Left lung (tissue), 10 donors: ENCODE data around the gene GAL. TPM values are rescaled to one million over a fixed set of nuclear protein-coding genes. Genes with fewer than 3 reads are reported as not detected.

ENCODE experiments used
- ATAC-seq: fragments of 200-7000 bp; cut with Tn5 transposase; one replicate; pipeline ENCODE4 v1.9.1; 2020; ENCODE audit warnings: moderate library complexity
- DNase-seq, 4 donors: peaks; one replicate each; pipeline ENCODE4 v3.0.0-alpha.2; 2013 to 2020
- H3K27ac ChIP-seq, 2 donors: fragments of 200-600 bp; sonication (generic) in 1 of 2; one replicate each; pipeline versions ENCODE4 v1.5.0 to v1.8.0; 2020 to 2021
- H3K27me3 ChIP-seq, 2 donors: fragments of 200-600 bp; sonication (generic) in 1 of 2; one replicate each; pipeline versions ENCODE4 v1.5.0 to v1.8.0; 2020 to 2021
- H3K36me3 ChIP-seq, 2 donors: fragments of 200-600 bp; sonication (generic) in 1 of 2; one replicate each; pipeline versions ENCODE4 v1.5.0 to v1.8.0; 2020 to 2021
- H3K4me1 ChIP-seq, 2 donors: fragments of 200-600 bp; one replicate each; pipeline ENCODE4 v1.8.0; 2021
- H3K4me3 ChIP-seq, 2 donors: fragments of 200-600 bp; sonication (generic) in 1 of 2; one replicate each; pipeline versions ENCODE4 v1.5.0 to v1.8.0; 2020 to 2021; ENCODE audit warnings: mild to moderate bottlenecking in 1 of 2
- H3K9me3 ChIP-seq, 2 donors: fragments of 200-600 bp; sonication (generic) in 1 of 2; one replicate each; pipeline versions ENCODE4 v1.5.0 to v1.8.0; 2020 to 2021
- intact Hi-C, 2 donors: fragments of 100-400 bp; cut with DNase I; formaldehyde crosslinking; loops; one replicate each; pipeline versions ENCODE4 v1.11.2 to v1.14.2; 2022
- polyA plus RNA-seq, 6 donors: library from polyadenylated mRNA; unstranded; fragments of 120-200 nt; gene quantifications; one replicate each; pipeline ENCODE4 v1.2.1, GENCODE V29; 2013; ENCODE audit not compliant: insufficient read length in 6 of 6
- total RNA-seq, 2 donors: library from RNA; stranded (reverse); fragmentation: NEBNext Ultra II Directional; extraction: Animal tissue kit (Norgen Biotek cat#: 25700); gene quantifications; one replicate each; pipeline ENCODE4 v1.2.1, GENCODE V29; 2021
- TF ChIP-seq, protein P1 (sequence below), 2 donors: fragments of 200-600 bp; sonication (generic) in 1 of 2; IDR thresholded peaks; one replicate each; pipeline versions ENCODE4 v1.5.0 to v1.8.0; 2021; ENCODE audit warnings: antibody characterized with exemption in 2 of 2
- donor health status: DM: no; HTN: yes; CAD: no.
- donor health status: DM: no; HTN: no; CAD: no.

GAL gene
- total and polyA plus RNA-seq, 8 donors: 0.15 to 1.4 TPM; not detected in 6

DNA sequence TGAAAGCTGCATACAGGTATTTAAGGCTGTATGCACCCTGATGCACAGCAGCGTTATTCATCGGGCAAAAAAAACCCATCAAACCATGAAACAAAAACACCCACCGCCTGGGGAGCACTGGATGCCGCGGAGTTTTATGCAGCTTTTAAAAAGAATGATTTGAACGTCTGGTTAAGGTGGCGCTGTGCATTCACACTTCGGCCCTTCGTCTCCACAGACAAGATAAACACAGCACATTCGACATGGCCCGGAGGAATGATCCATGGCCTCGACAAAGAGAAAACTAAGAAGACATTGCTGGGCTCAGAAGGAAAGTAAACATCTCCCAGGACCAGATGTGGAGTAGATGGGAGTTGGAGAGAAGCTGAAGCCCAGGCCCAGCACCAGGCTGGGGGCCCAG is 40.8 kb upstream of the GAL start:
- no peak overlapping the region for H3K27ac ChIP-seq
- TF ChIP-seq, protein P1, sequence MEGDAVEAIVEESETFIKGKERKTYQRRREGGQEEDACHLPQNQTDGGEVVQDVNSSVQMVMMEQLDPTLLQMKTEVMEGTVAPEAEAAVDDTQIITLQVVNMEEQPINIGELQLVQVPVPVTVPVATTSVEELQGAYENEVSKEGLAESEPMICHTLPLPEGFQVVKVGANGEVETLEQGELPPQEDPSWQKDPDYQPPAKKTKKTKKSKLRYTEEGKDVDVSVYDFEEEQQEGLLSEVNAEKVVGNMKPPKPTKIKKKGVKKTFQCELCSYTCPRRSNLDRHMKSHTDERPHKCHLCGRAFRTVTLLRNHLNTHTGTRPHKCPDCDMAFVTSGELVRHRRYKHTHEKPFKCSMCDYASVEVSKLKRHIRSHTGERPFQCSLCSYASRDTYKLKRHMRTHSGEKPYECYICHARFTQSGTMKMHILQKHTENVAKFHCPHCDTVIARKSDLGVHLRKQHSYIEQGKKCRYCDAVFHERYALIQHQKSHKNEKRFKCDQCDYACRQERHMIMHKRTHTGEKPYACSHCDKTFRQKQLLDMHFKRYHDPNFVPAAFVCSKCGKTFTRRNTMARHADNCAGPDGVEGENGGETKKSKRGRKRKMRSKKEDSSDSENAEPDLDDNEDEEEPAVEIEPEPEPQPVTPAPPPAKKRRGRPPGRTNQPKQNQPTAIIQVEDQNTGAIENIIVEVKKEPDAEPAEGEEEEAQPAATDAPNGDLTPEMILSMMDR (IDR thresholded peaks at IDR 0.05): no peak
- no peaks in the 10 kb centered on the region for H3K4me1 ChIP-seq
- no peaks in the 10 kb centered on the region for H3K36me3 ChIP-seq
- DNase-seq: peak in 1 of 4 donors; percentile 18
- intact Hi-C loops: no loop called here
- H3K4me3 ChIP-seq: no peak overlapping the region
- ATAC-seq: no peak
- H3K9me3 ChIP-seq: peaks cover 0 to 22% of the 10 kb centered on the region in 2 donors
- H3K27me3 ChIP-seq: peaks cover 0 to 15% of the 10 kb centered on the region in 2 donors

DNA sequence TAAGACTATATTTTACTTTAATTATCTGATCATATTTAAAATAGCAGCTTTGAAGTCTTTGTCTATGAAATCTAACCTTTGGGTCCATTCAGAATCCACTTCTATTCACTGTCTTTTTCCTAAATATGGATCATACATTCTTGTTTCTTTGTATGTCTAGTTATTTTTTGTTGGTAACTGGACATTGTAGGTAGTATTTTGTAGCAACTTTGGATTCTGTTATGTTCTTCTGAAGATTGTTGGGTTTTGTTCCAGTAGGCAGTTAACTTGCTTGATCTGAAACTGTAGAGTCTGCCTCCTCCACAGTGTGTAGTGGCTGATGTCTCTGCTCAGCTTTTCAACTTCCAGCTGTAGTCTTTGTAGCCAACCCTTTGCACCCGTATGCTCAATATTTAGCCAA is 37.5 kb upstream of the GAL start:
- intact Hi-C loops: no loop called here
- no peaks in the 10 kb centered on the region for H3K36me3 ChIP-seq
- ATAC-seq: no peak
- H3K4me3 ChIP-seq: no peak overlapping the region
- peaks cover 0 to 22% of the 10 kb centered on the region in 2 donors for H3K9me3 ChIP-seq
- no peaks in the 10 kb centered on the region for H3K4me1 ChIP-seq
- TF ChIP-seq, protein P1 (IDR thresholded peaks at IDR 0.05): no peak
- no peak overlapping the region for H3K27ac ChIP-seq
- no peak for DNase-seq
- peaks cover 0 to 37% of the 10 kb centered on the region in 2 donors for H3K27me3 ChIP-seq

DNA sequence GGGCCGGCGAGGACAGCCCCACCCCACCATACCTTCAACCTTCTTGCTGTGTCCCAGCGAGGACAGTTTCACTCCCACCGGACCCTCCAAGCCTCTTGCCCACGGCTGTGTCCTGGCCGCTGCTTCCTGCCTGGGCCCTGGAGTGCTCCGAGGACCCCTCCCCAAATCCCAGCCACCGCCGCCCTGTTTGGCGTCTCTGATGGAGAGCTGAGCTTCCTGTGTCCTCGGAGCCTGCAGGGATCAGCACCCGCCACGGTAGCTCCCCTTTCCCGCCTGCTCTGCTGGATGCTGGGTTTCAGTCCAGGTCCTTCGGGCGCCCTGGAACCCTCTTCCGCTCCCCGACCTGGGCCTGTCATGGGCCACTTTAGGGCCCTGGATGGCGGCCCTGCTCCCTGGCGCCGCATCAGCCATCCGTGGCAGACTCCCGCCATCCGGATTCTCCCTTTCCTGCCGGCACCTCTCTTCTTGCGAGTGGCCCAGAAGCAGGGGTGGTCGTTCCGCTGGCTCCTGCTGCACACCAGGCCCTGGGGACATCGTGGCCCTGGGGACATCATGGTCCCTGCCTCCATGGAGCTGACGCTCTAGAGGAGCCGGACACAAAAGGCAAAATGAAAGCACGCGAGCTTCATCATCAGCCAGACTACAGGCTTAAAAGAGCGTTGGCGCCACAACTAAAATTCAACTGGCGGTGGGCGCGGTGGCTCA is 34.3 kb upstream of the GAL start:
- DNase-seq (peak in 1 of 4 donors; percentile 69), ATAC-seq (no peak)
- Histone ChIP-seq H3K27ac (no peak overlapping the region), H3K4me1 (no peaks in the 10 kb centered on the region), H3K27me3 (peaks cover 0 to 59% of the 10 kb centered on the region in 2 donors), H3K4me3 (no peak overlapping the region), H3K9me3 (peaks cover 0 to 19% of the 10 kb centered on the region in 2 donors), H3K36me3 (no peaks in the 10 kb centered on the region)
- intact Hi-C loops: no loop called here
- TF ChIP-seq, protein P1 (IDR thresholded peaks at IDR 0.05): no peak

DNA sequence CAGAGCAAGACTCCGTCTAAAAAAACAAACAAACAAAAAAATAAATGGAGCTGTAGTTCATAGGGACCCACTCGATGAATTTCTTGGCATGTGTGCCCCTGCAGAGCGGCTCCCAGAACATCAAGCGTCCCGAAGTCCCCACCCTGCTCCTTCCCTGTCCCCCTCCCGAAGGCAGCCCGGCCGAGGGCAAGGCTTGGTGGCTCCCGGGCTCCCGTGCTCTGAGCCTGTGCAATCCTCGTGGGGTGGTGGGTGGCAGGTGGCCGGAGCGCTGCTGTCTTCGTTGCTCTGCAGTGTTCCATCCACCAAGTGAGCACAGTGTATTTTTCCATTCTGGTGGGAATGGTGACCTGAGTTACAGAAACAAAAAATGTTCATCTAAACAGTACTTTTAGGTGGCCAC is 33.5 kb upstream of the GAL start:
- H3K4me3 ChIP-seq: no peak overlapping the region
- no peak overlapping the region for H3K27ac ChIP-seq
- ATAC-seq (no peak), DNase-seq (peak in 1 of 4 donors; percentile 56)
- peaks cover 0 to 59% of the 10 kb centered on the region in 2 donors for H3K27me3 ChIP-seq
- H3K9me3 ChIP-seq: peaks cover 0 to 18% of the 10 kb centered on the region in 2 donors
- TF ChIP-seq, protein P1 (IDR thresholded peaks at IDR 0.05): no peak
- intact Hi-C loops: no loop called here
- no peaks in the 10 kb centered on the region for H3K4me1 ChIP-seq
- H3K36me3 ChIP-seq: no peaks in the 10 kb centered on the region

DNA sequence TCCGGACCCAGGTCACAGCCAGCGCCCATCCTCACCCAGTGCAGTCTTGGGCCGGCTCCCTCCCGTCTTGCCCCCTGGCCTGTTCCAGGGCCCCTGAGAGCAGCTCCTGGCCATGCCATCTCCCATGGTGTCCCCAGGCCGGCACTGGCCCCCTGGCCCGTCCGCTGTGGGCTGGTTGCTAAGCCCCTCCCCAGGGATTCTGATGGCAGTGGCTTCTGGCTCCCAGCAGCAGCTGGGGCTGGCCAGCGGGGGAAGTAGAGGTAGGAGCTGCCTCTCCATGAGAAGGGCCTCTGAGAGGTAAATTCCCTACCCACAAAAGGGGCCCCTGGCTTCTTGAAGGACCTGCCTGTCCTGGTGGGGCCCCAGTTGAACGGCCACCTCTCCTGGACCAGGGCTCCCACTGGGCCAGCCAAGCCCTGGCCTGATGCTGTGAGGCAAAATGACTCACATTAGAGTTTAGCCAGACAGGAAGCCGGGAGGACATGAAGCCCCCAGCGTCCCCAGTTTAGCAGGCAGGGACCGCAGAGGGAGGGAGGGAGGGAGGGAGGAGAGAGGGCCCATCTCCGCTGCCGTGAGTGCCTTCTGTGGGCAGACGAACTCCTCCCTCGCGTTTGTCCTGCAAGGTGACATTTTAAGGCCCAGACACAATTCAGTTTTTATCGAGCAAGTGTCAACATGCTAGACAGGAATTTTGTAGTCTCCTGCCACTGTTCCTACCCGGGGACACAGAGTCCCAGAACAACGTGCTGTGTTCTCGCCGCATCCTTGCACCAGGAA is 32.9 kb upstream of the GAL start:
- Histone ChIP-seq H3K36me3 (no peaks in the 10 kb centered on the region), H3K27ac (no peak overlapping the region), H3K9me3 (peaks cover 0 to 14% of the 10 kb centered on the region in 2 donors), H3K4me1 (no peaks in the 10 kb centered on the region), H3K4me3 (no peak overlapping the region), H3K27me3 (peaks cover 0 to 59% of the 10 kb centered on the region in 2 donors)
- TF ChIP-seq, protein P1 (IDR thresholded peaks at IDR 0.05): no peak
- ATAC-seq: no peak
- peak in 1 of 4 donors; percentile 69 for DNase-seq
- intact Hi-C loops: no loop called here
